Putamen (tissue), 1 donor: ENCODE results near the gene KLHL29.
"Not testable (repeated sequence)": the region's sequence is repeated elsewhere in the genome, so short reads cannot be mapped to it uniquely, and the experiment has no call there.

ENCODE experiments used
- DNase-seq: peaks from one replicate; pipeline ENCODE4 v3.0.0-alpha.2; 2016; ENCODE audit warnings: low spot score

The KLHL29 gene

DNA sequence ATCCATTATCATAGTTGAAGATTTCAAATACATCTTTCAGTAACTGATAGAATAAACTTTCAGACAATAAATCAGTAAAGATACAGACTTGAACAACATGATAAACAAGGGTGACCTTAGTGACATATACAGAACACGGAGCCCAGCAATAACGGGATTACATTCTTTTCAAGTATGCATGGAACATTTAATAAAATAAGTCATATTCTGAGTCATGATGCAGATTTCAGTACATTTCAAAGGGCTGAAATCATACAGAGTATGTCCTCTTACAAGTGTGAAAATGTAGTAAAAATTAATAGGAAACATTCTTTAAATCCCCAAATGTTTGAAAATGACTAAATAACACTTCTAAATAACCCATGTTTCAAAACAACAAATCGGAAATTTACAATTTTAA is 17.2 kb upstream of the KLHL29 start:
- no peak for DNase-seq

DNA sequence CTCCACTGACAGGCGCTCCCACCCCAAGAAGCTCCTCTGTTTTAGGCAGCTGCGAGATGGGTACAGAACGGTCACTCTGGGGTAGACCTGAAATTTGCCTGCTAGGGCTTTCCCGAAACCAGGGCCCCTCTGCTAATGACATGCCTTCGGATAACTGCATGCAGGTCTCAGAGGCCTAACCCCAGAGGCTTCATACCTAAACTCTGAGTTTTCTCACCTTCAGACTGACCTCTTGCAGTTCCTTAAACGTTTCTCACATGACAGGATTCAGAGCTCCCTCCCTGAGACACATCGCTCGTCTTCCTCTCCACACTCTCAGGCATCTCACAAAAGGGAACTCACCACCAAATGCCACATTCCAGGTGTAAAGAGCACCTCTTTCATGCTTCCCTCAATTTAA is 11.3 kb upstream of the KLHL29 start:
- no peak for DNase-seq

DNA sequence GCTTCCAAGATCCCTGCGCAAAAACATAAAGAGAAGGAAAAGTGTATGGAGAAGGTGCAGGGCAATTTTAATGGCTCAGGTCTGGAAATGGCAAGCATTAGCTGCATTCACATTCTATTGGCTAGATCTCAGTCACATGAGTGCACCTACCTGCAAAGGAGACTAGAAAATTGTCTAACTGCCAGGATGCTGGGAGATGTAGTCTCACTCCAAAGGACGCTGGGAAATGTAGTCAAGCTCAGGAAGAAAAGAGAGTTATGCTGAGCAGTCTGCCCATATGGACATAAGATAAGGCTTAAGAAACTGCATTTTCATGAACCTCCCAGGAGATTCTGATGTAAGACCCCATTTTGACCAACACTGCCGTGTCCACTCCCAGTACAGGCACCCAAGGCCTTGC is 9.5 kb upstream of the KLHL29 start:
- no peak for DNase-seq

DNA sequence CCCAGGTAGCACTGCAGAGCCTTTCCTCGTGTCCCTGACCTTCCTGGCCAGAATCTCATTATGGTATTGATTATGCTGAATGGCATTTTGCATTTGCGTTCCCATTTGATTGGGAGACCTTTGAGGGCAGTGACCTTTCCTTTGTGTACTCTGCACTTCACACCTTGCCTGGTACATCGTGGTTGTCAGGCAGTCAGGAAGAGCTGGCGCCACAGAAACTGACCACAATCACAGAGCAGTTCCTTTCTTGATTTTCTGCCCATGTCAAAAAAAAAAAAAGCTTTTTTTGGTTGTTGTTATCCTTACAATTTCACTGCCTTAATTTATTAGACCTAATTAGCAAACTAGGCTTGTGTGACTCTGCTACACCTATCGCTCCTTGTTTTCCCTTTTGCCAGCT is 8.9 kb upstream of the KLHL29 start:
- no peak for DNase-seq

DNA sequence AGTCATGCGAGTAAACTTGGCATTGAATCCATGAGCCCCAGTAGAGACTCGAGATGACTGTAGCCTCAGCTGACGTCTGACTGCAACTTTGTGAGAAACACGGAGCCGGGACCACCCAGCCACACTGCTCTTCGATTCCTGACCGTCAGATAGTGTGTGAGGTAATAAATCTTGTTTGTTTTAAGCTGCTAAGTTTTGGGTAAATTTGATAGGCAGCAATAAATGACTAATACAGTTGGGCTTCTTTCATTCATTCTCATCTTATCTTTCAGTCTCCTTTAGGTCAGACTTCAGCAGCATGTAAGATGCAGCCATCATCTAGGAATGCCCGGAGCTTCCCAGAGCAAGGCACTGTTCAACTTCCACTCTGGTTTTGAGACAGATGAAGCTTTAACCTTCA is 8.0 kb upstream of the KLHL29 start:
- DNase-seq: no peak

DNA sequence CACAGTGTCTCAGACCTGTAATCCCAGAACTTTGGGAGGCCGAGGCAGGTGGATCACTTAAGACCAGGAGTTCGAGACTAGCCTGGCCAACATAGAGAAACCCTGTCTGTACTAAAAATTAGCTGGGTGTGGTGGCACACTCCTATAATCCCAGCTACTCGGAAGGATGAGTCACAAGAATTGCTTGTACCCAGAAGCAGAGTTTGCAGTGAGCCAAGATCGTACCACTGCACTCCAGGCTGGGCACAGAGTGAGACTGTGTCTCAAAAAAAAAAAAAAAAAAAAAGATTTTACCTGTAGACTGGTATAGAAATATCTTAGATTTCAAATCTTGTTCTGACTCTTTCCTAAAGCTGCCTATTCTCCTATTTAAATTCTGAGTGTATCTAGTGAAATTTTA is 7.2 kb upstream of the KLHL29 start:
- DNase-seq: no peak

DNA sequence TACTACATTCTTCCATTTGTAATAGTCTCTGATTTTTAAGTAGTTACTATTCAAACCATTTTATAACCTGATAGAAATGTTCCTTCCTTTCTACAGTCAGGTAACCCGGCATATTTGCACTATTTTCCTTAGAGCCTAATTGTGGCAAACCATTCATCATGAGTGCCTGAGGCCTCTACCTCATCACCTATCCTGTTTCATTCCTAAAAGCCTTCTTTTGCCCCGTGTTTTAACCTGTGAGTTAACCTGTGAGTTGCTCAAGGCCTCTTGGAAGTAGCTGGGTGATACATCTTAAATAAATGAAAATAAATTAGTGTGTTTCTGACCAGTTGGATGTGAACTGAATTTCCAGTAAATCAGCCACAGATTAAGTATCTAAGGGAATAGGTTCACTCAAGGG is 6.5 kb upstream of the KLHL29 start:
- no peak for DNase-seq

DNA sequence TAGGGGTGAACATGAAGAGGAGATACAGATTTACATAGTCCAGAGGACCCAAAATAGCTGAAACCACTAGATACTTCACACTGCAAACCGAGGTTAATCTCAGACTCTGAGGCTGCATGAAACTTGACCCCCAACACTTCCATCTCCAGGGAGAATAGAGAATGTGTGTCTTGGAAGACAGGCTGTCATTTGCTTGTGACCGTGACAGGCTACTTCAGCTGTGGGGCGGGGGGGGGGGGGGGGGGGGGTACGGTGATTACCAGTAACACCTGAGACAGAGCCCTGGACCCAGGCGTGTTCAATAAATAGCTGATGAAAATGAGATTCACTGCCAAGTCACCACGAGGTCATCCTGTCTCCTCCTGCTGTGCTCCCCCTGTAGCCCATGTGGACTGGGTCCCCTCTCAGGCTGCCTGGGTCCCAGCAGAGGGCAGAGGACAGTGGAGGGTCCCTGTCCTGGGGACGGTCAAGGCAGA is 5.7 kb upstream of the KLHL29 start:
- DNase-seq: no peak

DNA sequence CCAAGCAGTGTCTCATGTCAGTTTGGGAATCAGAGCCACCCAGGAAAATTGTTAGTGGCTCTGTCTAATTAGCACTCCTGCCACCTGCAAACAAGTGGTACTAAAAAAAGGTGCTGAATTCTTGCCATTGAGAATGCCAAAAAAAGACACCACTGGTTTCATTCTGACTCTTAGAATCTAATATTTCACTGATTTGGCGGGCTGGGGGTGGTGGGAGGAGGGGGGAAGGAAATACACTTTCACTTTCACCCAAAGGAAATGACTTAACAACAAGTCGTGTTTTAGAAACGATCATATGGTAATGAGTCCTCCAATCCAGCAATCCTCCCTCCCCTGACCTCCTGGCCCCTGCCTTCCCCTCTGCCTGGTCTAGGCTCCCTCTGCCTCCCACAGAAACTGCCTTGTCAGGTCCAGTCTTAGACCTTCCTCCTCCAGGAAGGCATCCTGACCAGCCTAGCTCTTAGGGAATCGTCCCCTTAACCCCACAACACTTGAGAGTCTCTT is 4.4 kb upstream of the KLHL29 start:
- DNase-seq: no peak

DNA sequence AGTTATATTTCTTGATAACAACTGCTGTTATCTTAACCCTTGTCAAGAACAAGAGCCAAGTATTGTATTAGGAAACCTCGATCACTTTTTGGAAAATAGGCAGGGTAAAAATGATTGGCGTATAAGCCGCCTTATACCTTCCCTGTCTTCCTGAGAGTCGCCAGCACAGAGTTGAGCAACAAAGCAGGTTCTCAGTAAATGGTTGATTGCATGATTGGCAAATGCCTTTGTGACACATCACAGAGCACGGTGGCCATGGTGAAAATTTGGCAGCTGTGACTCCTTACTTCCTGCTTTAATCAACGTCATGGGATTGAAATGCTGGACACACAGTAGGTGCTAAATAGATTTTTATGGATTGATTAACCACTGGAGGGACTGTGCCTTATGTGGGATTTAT is 3.9 kb upstream of the KLHL29 start:
- DNase-seq: no peak

DNA sequence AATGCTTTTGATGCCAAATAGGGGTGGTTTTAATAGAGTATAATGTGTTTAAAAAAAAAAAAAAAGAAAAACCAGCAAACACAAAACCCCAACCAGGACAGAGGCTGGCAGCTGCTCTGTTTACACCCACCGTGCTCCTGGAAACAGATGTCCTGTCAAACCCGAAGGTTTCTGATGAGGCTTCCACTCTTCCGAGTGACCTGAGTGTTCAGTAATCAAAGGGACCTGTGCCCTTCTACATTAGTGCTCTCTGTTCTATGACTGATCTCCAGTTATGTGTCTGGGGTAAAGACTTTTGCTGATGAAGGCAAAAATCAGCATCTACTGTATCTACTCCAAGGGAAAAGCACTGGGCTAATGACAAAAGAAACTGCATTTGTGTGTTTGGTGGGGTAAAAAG is 3.5 kb upstream of the KLHL29 start:
- no peak for DNase-seq

DNA sequence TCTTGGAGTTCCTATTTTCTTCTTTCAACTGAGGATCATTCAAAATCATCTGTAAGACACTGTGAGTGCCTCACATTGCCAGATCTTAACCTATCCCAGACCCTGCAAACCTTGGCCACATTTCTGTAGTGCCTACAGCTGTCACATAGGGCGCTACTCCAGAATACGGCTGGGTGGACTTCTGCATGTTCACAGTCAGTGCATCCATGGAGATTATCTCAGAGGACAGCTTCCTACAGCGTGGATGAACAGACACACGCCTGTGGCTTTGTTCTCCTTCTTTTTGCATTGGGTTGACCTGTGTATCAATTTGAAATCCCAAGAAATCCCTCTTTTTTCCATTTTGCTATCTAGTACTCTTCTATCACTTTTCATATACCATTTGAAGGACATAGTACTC is 1.9 kb upstream of the KLHL29 start:
- no peak for DNase-seq

DNA sequence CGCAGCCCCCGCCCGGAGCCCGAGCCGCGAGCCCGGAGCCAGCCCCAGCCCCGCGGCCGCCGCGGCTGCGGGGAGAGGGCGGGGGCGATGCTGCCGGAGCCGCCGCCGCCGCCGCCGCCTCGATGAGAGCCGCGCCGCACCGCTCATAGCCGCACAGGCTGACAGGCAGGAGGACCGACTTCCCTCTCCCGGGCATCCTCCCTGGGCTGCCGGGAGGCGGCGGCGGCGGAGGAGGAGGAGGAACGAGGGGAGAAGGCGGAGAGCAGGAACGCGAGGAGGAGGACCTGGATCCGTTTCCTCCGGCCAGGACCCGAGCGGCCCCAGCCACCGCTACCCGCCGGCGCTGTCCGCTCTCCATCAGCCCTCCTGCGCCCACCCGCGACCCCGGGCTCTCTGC is 370 bp downstream of the KLHL29 start:
- DNase-seq: no peak

DNA sequence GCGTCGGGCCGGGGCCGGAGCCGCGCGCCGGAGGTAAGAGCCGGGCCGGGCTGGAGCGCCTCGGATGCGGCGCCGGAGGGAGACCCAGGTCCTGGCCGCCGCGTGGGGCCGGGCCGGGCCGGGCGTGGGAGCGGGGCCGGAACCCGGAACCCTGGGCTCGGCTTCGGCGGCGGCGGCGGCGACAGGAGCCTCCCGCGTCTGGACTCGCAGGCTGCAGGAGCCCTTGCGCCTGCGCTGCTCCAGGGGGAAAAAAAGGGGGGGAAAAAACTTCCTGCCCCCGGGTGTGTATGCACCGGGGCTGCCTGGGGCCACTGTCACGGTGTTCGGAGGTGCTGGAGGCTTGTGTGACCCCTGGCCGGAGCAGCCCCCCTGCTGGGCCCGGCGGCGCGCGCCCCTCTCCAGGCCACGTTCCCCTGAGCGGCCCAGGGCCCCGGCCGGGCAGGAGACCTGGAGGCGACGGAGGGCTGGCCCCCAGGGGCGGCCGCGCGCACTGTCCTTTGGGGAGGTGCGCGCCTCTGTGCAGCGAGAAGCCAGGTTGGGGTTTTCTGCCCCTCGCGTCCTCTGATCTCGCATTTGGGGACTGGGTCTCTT is 864 bp downstream of the KLHL29 start:
- DNase-seq: no peak

DNA sequence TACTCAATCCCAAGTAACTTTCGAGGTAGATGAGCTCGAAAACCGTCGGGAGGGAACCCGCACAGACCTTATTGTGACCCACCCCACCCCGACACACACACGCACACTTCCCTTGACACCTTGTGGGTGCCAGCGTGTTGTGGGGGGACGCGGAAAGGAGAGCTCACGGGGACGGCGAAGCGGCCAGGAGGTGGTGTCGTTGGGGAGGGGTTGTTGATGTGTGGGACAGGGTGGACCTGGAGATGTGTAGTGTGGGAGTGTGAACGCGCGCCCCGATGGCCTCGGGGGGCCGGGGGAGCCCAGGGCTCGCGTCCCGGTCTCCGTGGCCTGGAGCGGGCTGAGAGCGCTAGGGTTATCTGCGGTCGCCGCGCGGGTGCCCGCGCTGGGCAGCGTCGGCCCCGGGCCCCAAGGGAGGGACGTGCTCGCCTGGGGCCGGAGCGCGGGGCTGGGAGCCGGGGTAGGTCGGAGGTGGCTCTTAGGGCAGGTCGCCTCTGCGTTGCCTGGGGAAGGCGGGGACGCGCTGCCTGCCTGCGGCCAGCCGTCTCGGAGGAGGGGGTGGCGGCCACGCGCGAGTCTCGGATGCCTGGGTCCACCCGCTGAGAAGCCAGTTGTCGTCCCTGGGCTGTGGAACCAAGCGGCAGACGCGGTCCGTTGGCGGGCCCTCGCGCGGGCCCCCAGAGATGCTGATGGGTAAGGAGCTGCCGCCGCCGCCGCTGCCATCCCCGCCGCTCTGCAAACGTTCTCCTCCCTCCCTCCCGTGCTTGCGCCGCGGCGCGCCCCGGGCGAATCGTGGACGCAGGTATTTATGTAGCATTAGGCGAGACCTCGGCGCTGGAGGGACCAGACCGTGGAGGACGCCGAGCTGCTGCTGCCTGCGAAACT is 1.6 kb downstream of the KLHL29 start:
- DNase-seq: no peak

DNA sequence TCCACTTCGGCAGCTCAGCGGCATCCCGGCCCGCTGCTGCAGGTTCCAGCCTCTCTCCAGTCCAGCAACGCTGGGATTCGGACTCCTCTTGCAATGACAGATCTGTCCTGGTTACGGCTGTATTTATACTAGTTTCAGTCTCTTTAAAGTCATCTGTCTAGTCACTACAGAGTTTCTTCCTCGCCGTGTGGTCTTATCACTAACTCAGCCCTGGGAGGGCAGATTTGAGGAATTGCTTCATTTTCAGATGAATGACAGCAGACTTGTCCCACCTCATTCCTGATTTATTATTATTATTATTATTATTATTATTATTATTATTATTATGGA is 2.2 kb downstream of the KLHL29 start:
- DNase-seq: no peak

DNA sequence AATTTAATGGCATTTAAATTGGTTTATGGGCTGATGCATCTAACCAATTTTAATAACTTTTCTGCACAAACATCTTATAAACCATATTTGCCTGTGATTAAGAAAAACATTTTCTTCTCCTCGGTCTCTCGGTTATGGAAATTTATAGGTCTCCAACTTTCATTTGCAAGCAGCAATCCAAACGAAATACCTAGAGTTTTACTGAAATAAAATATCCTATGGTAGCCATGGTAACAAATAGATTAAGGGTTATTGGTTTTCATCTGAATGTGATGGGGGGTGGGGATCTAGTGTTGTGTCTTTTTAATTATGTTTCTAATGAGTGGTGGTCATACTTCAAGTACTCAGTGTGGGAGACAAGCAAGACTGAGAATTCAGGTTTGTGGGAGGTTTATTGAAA is 2.9 kb downstream of the KLHL29 start:
- no peak for DNase-seq

DNA sequence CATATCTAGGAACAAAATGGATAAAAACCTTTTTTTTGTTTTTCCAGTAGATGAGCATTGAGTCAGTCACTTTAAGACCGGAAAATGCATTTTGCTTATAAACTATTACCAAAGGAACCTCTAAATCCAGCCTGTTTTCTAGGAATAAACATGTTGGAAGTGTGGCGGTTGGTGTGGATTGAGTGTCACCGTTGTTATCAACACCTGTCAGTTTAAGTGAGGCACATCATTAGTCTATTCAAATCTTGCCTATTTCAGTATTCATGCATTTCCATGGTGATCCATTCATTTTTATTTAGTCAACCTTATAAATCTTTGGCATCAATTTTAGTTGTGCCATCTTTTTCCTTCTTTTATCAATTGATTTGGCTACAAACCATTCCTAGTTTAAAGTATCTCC is 3.3 kb downstream of the KLHL29 start:
- no peak for DNase-seq

DNA sequence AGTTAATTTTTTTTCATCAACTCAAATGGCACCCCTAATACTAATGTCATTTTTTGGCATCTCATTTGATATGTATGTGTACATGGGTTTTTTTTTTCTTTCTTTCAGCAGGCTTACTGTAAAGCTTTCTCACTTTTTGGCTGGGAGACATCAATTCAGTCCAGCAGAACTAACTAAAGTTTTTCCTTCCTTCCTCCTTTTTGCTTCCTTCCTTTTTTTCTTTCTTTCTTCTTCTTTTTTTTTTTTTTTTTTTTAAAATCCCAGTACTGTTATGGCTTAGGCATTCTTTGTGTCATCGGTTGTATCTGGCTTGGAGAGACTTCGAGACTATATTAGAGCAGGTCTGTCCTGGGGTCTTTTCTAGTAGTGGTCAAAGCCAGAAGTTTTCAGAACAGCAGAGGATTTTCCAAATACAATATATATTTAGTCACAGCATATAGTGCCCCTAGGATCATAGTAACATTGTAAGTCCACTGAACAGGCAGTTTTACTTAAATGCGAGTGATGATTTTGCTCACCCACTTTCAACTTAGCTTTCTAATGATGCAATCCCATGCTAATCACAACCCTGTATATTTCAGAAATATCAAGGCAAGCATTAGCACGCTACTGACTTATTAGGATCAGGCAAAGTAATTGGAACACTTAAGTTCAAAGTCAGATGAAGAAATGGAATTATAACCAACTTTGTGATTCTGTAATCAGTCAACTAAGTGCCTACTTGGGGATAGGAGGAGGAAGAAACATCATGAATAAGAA is 4.0 kb downstream of the KLHL29 start:
- DNase-seq: no peak

DNA sequence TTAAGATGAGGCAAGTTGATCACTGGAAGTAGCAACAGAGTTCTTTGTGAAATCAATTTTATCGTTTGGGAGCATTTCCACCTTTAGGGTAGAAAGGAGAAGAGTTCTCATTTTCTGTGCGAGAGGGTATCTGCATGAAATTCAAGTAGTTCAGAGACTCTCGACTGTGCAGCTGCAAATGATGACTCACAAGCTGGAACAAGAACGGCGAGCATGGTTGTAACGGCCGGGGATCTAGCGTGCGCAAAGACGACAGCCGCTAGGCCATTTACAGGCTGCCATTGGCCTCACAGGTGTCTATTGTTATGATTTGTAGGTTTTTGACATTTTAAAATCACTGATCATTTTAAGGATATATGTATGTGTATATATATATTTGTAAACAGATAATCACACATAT is 5.2 kb downstream of the KLHL29 start:
- no peak for DNase-seq

DNA sequence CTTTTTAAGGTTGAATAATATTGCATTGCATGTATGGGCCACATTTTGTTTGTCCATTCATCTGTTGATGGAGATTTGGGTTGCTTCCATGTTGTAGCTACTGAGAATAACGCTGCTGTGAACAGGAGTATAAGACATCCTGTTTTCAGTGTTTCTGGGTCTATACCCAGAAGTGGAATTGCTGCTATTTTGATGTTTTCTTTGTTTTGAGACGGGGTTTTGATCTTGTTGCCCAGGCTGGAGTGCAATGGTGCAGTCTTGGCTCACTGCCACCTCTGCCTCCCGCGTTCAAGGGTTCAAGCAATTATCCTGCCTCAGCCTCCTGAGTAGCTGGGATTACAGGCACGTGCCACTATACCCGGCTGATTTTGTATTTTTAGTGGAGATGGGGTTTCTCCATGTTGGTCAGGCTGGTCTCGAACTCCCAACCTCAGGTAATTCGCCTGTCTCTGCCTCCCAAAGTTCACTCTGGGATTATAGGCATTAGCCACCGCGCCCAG is 6.3 kb downstream of the KLHL29 start:
- DNase-seq: not testable (repeated sequence)

DNA sequence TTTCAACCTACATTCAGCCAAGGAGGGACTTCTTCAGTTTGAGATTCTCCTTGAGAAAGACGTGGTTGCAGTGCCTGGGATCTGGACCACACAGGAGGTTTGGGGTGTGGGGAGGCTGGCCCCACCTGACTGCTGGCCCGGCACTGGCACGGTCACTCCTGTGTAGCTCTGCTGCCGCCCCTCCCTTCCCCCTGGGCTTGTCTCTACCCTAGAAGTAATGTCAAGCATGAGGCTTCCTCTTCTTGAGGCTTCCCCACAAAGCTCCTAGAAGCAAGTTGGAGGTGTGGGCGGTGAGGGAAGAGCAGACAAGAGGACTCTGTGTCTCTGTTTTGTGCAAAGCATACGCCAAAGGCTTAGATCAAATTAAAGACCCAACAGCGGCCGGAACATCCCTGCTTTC is 8.7 kb downstream of the KLHL29 start:
- DNase-seq: no peak

DNA sequence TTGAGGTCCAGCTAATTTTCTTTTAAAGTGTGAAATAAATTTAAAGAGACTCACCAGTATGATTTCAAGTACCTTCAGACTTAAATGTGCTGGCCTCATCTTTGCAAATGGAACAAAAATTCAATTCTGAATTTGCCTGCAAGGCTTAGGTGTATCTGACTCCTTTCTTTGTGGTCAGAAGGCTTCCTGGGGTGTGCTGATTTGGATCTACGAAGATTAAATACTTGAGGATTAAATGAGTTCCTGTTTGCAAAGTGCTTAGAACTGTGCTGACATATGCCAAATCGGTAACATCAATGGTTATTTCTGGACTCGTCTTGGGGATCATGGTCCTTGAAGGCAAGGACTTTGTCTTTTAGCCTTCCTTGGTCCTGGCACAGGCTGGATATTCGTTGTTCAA is 9.7 kb downstream of the KLHL29 start:
- DNase-seq: no peak
